Subcutaneous abdominal adipose tissue (tissue), 5 donors: ENCODE data around the gene TCFL5.

ENCODE experiments used
- H3K27ac ChIP-seq: one replicate; pipeline ENCODE4 v1.7.0; 2013; ENCODE audit warnings: low read depth, mild to moderate bottlenecking, inconsistent platforms, low read length, moderate library complexity
- H3K27me3 ChIP-seq, 5 donors: one replicate each; pipeline ENCODE4 v1.7.0; 2013; ENCODE audit warnings: low read length in 5 of 5, inconsistent platforms in 1 of 5; ENCODE audit not compliant: control insufficient read depth in 5 of 5, insufficient read depth in 4 of 5
- H3K36me3 ChIP-seq, 5 donors: one replicate each; pipeline ENCODE4 v1.7.0; 2013; ENCODE audit warnings: low read length in 5 of 5; ENCODE audit not compliant: control insufficient read depth in 5 of 5, insufficient read depth in 5 of 5
- H3K4me1 ChIP-seq, 5 donors: one replicate each; pipeline ENCODE4 v1.7.0; 2013; ENCODE audit warnings: low read length in 5 of 5, mild to moderate bottlenecking in 3 of 5, moderate library complexity in 1 of 5; ENCODE audit not compliant: control insufficient read depth in 5 of 5, insufficient read depth in 5 of 5
- H3K4me3 ChIP-seq, 5 donors: one replicate each; pipeline ENCODE4 v1.7.0; 2013; ENCODE audit warnings: low read length in 5 of 5, low read depth in 1 of 5
- H3K9ac ChIP-seq, 5 donors: one replicate each; pipeline ENCODE4 v1.7.0; 2013; ENCODE audit warnings: low read length in 5 of 5, mild to moderate bottlenecking in 4 of 5, moderate library complexity in 3 of 5
- H3K9me3 ChIP-seq, 5 donors: one replicate each; pipeline ENCODE4 v1.7.0; 2013; ENCODE audit warnings: low read length in 5 of 5; ENCODE audit not compliant: control insufficient read depth in 5 of 5
- donor health status: healthy.
- donor health status: healthy.
- donor health status: healthy.
- donor health status: healthy.
- donor health status: healthy.

TCFL5 gene

DNA sequence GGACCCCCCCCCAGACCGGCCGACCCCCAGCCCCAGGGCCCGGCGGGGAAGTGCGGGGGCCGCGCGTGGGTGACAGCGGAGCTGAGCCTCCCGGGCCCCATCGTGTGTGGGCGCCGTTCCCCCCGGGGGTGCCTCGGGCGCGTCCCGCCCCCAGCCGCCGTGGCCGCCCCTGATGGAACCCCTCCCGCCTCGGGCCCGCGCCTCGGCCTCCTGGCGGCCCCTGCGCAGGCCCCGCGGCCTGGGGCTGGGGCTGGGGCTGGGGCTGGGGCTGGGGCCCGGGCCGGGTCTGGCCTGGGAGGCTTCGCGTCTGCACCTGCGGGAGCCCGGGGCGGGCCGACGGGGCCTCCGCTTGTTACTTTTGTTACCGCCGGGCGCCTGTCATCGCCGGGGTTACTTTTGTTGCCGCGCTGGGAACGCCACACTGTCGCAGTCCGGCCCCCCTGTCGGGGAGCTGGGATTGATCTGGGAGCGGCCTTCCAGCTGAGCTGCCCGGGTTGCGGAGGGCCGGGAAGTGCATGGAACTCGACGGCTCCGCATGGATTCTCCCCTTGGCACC, 56.4 kb downstream of the TCFL5 start:
- Histone ChIP-seq H3K9ac (peak overlapping the region; percentile 63 to 86 (median 83)), H3K27me3 (no peaks in the 10 kb centered on the region), H3K27ac (peak overlapping the region; percentile 72), H3K9me3 (no peaks in the 10 kb centered on the region), H3K4me3 (peak overlapping the region in 4 of 5 donors; percentile 78 to 95 (median 88)), H3K4me1 (peaks cover 7 to 39% (median 30%) of the 10 kb centered on the region in 5 donors), H3K36me3 (peaks cover 0 to 42% (median 30%) of the 10 kb centered on the region in 5 donors)

DNA sequence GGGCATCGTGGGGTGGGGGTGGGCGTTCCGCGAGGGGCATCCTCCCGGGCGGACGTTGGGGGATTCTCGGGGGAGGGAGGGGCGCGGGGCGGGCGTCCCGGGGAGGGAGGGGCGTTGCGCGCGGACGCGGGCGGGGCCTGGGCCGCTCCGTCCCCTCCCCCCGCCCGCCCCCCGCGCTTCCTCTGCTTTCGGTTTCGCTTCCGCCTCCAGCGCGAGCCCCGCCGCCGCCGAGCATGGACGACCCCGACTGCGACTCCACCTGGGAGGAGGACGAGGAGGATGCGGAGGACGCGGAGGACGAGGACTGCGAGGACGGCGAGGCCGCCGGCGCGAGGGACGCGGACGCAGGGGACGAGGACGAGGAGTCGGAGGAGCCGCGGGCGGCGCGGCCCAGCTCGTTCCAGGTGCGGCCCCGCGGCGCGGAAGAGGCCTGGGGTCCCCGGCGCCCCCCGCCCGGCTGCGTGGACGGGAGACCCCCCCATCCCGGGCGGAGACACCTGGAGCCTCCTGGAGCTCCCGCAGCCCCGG, 56.9 kb downstream of the TCFL5 start, which contains the start of gene OGFR:
Gene OGFR, plus strand, starts transcription at position 209 of the 528 bp plus-strand sequence. Its CDS starts 25 bp downstream, at position 234.
- no peaks in the 10 kb centered on the region for H3K9me3 ChIP-seq
- no peaks in the 10 kb centered on the region for H3K27me3 ChIP-seq
- peaks cover 0 to 42% (median 30%) of the 10 kb centered on the region in 5 donors for H3K36me3 ChIP-seq
- H3K4me3 ChIP-seq = peak within 1 kb of the TSS; percentile 50 to 95 (median 87)
- peak within 1 kb of the TSS; percentile 72 for H3K27ac ChIP-seq
- peak within 1 kb of the TSS; percentile 63 to 86 (median 83) for H3K9ac ChIP-seq
- H3K4me1 ChIP-seq = peaks cover 7 to 39% (median 30%) of the 10 kb centered on the region in 5 donors

DNA sequence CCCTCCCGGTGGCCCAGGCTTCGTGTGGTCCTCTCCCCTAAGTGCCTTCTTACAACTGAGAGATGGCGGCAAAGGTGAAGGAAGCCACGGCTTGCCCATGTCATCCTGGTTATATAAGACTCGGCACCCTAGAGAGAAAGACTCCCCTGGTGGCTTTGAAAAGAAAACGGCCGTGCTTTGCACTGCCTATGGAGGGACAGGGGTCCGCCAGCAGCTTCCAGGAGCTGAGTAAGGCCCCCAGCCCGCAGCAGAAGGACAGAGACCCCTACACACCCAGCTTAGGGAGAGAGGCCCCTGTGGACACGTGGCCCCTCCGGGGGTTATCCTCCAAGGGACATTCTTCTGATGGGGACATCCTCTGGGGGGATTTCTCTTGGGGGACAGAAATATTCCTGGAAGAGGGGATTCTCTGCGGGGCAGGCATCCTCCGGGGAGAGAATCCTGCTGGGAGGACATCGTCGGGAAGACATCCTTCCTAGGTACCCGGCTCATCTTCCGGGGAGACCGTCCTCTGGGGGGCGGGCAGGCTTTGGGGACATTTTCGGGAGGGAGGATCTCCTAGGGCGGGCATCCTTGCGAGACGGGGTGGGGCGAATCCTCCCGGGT, 57.5 kb downstream of the TCFL5 start:
- Histone ChIP-seq H3K27ac (no peak overlapping the region), H3K9me3 (no peaks in the 10 kb centered on the region), H3K36me3 (peaks cover 0 to 42% (median 30%) of the 10 kb centered on the region in 5 donors), H3K4me3 (peak overlapping the region; percentile 39 to 95 (median 57)), H3K4me1 (peaks cover 7 to 39% (median 30%) of the 10 kb centered on the region in 5 donors), H3K9ac (peak overlapping the region in 2 of 5 donors; percentile 17 to 35), H3K27me3 (no peaks in the 10 kb centered on the region)

DNA sequence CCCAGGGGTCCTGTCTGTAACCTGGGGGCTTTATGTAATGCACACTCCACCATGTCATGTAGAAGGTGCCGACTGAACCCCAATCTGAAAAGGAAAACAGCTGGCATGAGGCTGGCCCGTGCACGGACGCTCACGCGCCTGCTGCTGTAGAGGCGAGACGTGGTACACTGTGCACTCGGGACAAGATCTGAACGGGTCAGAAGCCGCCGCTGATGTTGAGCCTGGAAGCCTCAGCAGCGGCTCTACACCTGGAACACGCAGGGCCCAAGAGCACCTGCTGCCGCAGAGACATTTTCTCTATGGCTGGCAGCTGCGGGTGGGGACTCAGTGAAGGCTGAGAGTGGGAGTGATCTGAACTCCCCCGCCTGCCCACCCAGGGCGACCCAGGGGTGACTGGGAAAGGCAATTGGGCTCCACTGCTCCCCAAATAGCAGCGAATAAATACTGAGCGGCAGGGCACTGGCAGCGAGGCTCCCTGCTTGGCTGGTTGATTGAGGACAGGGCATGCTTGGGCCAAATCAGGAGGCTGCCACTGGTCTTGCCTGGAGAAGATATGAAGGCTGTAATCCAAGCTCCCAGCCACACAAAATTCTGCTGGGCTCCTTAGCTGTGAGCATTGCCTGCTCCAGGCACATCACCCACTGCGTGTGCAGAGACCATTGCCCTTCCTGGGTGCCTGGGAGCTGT, 59.5 kb downstream of the TCFL5 start:
- Histone ChIP-seq H3K9me3 (no peaks in the 10 kb centered on the region), H3K27me3 (no peaks in the 10 kb centered on the region), H3K4me3 (no peak overlapping the region), H3K9ac (no peak overlapping the region), H3K36me3 (peaks cover 0 to 40% (median 31%) of the 10 kb centered on the region in 5 donors), H3K27ac (no peak overlapping the region), H3K4me1 (peaks cover 7 to 38% (median 32%) of the 10 kb centered on the region in 5 donors)

DNA sequence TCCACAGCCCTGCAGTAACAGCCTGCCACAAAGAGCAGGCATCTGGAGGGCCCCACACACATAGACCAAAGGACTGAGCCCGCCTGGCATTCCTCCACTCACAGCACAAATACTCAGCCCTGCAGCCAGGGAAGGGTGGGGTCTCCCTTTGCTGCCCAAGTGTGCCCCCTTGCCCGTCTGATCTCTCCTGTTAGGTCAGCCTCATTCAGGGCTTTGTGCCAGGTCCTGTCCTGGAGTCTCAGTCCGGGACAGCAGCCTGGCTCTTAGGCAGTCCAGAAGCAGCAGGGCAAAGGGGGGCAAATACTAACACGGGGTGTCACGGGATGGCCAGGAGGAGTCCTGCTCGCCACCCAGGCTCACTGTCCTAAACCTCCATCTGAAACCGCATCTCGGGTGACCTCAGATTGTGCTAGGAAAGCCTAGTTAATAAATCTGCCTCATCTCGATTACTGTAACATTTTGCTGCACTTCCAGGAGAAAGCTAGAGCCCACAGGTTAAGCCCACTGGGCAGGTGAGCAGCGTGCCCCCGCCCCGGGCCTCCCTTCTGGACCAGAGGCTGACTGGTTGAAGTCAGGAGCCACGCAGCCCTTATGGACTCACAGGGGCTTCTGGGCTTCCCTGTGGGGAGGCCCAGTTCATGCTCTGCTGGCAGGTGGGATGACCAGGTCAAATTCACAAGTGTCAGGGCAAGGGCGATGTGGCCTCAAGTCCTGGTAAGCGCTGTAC, 60.2 kb downstream of the TCFL5 start:
- Histone ChIP-seq H3K4me3 (no peak overlapping the region), H3K27ac (no peak overlapping the region), H3K4me1 (peaks cover 6 to 35% (median 28%) of the 10 kb centered on the region in 5 donors), H3K36me3 (peaks cover 0 to 38% (median 31%) of the 10 kb centered on the region in 5 donors), H3K9me3 (no peaks in the 10 kb centered on the region), H3K27me3 (no peaks in the 10 kb centered on the region), H3K9ac (no peak overlapping the region)

DNA sequence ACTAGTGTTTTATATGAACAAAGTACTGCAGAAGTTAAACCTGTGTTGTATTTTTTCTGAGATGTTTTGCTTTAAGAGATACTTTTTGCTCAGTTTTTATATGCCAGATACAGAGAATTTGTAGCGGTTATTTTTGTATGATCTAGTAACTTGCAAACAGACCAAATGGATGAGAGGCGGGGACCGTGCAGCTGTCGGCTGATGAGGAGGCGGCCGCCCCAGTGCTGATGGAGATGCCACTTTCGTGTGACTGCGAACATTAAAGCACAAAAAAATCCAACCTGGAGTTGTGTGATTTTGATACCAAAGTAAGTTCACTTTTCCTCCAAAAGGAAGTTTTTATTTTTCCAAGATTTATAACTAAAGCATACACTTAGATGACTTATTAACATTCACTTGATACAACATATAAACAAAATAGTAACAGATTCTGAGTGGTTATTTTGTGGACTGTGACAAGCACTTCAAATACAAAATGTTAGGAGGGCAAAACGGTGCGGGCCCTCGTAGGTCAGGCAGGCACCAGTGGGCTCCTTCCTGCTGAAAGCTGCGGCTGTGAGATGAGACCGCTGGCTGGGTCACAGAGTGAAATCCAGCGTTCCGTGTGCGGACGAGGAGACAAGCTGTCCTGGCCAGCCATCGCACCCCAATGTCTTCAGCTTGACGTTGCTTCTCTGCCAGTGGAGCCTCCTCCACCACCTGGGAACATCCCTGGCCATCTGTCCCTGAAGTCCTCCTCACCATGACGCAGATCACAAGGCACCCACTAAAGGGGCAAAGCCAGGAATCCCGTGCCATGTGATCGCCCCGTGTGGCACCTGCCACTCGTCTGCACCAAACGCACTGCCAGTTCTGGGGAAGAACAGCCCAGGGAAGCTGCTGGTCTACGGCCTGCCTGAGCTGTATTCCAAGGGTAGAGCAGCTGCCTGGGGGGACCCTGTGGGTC, 61.0 kb downstream of the TCFL5 start:
- no peak overlapping the region for H3K4me3 ChIP-seq
- H3K9ac ChIP-seq = no peak overlapping the region
- no peaks in the 10 kb centered on the region for H3K9me3 ChIP-seq
- no peak overlapping the region for H3K27ac ChIP-seq
- H3K27me3 ChIP-seq = no peaks in the 10 kb centered on the region
- peaks cover 0 to 38% (median 31%) of the 10 kb centered on the region in 5 donors for H3K36me3 ChIP-seq
- H3K4me1 ChIP-seq = peaks cover 0 to 32% (median 22%) of the 10 kb centered on the region in 5 donors

DNA sequence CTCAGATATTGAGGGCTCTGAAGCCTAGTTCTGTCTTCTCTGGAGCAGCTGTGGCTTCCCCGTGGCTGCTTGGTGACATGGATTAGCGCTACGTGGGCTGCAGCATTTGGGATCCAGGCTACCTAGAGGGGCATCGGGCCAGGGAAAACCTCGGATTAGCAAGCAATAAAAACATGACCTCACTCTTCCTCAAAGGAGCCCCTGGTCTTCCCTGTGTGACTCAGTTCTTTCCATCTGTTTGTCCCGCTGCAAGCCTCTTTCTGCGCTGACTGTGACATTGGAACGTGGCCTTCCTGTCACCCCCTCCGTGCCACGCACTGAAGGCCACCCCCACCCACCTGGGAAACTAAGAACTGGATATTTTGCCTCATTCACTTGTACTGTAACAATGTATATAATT, 61.7 kb downstream of the TCFL5 start:
- no peak overlapping the region for H3K9ac ChIP-seq
- H3K4me1 ChIP-seq = peaks cover 0 to 36% (median 25%) of the 10 kb centered on the region in 5 donors
- H3K27ac ChIP-seq = no peak overlapping the region
- H3K36me3 ChIP-seq = peaks cover 0 to 38% (median 31%) of the 10 kb centered on the region in 5 donors
- H3K4me3 ChIP-seq = no peak overlapping the region
- no peaks in the 10 kb centered on the region for H3K9me3 ChIP-seq
- H3K27me3 ChIP-seq = no peaks in the 10 kb centered on the region

DNA sequence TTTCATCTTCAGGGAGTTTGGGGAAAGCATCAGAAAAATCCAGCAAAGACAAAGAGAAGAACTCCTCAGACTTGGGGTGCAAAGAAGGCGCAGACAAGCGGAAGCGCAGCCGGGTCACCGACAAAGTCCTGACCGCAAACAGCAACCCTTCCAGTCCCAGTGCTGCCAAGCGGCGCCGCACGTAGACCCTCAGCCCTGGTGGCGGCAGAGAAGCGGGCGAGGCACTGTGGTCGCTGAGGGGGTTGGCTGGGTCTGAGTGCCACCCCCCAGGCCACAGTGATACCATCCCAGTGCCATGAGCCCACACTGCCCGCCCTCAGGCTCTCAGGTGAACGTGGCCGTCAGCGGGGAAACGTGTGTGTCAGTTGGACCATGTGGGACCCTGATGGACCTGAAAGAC, 62.2 kb downstream of the TCFL5 start:
- no peak overlapping the region for H3K9ac ChIP-seq
- H3K4me3 ChIP-seq = no peak overlapping the region
- no peaks in the 10 kb centered on the region for H3K27me3 ChIP-seq
- H3K36me3 ChIP-seq = peaks cover 0 to 38% (median 31%) of the 10 kb centered on the region in 5 donors
- H3K4me1 ChIP-seq = peaks cover 0 to 40% (median 29%) of the 10 kb centered on the region in 5 donors
- H3K9me3 ChIP-seq = no peaks in the 10 kb centered on the region
- H3K27ac ChIP-seq = no peak overlapping the region

DNA sequence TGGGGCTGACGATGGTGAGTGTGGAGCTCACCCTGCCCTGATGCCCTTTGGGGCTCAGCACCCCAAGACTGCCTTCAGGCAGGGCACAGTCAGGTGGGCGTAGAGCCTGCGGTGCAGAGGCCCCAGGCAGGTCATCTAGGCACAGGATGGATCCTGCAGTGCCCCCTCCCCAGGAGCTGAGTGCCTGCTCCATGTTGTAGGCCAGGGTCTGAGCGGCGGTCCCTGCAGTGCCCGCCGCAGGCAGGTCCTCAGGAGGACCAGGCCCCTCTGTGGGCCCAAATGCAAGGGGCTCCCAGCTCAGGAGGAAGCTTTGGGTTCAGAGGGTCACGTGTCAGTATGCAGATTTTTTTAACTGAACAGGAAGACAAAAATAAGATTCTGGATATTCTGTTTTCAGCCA, 62.6 kb downstream of the TCFL5 start:
- Histone ChIP-seq H3K36me3 (peaks cover 0 to 38% (median 31%) of the 10 kb centered on the region in 5 donors), H3K4me3 (no peak overlapping the region), H3K27me3 (no peaks in the 10 kb centered on the region), H3K27ac (no peak overlapping the region), H3K4me1 (peaks cover 0 to 38% (median 26%) of the 10 kb centered on the region in 5 donors), H3K9ac (no peak overlapping the region), H3K9me3 (no peaks in the 10 kb centered on the region)
